Spleen (tissue), 11 donors: ENCODE results near the gene LIN7C. TPM values are rescaled to one million over a fixed set of nuclear protein-coding genes. Genes with fewer than 3 reads are reported as not detected.

ENCODE experiments used
- DNase-seq: peaks from one replicate; pipeline ENCODE4 v3.0.0-alpha.2; 2020
- H3K27ac ChIP-seq, 8 donors: fragments of 200-600 bp; sonication (generic) in 7 of 8; 1 replicate in 4 of 8; 2 replicates in 4 of 8; pipeline versions ENCODE4 v1.5.0 to v1.8.0; 2016 to 2021; ENCODE audit warnings: inconsistent platforms in 4 of 8, mild to moderate bottlenecking in 4 of 8, moderate library complexity in 1 of 8
- H3K27me3 ChIP-seq, 7 donors: fragments of 200-600 bp; sonication (generic) in 6 of 7; replicated peaks in 1 of 7; 1 replicate in 4 of 7; 2 replicates in 3 of 7; pipeline versions ENCODE4 v1.5.0 to v1.8.0; 2016 to 2021; ENCODE audit warnings: inconsistent platforms in 3 of 7, mild to moderate bottlenecking in 1 of 7
- H3K36me3 ChIP-seq, 6 donors: fragments of 200-600 bp; sonication (generic) in 5 of 6; 1 replicate in 4 of 6; 2 replicates in 2 of 6; pipeline versions ENCODE4 v1.5.0 to v1.8.0; 2016 to 2021; ENCODE audit warnings: inconsistent platforms in 2 of 6
- H3K4me1 ChIP-seq, 6 donors: fragments of 200-600 bp; sonication (generic) in 5 of 6; 1 replicate in 3 of 6; 2 replicates in 3 of 6; pipeline versions ENCODE4 v1.5.0 to v1.8.0; 2016 to 2021; ENCODE audit warnings: inconsistent platforms in 3 of 6
- H3K4me3 ChIP-seq, 8 donors: fragments of 200-600 bp; sonication (generic) in 7 of 8; 1 replicate in 4 of 8; 2 replicates in 4 of 8; pipeline versions ENCODE4 v1.5.0 to v1.8.0; 2016 to 2021; ENCODE audit warnings: inconsistent platforms in 4 of 8, mild to moderate bottlenecking in 4 of 8, moderate library complexity in 2 of 8
- H3K9me3 ChIP-seq, 8 donors: fragments of 200-600 bp; sonication (generic) in 7 of 8; 1 replicate in 4 of 8; 2 replicates in 4 of 8; pipeline versions ENCODE4 v1.5.0 to v1.8.0; 2016 to 2021; ENCODE audit warnings: inconsistent platforms in 4 of 8
- CTCF ChIP-seq, 11 experiments: fragments of 200-600 bp in 7 of 11; fragments of 450-650 bp in 4 of 11; sonication (generic) in 4 of 11; IDR thresholded peaks in 8 of 11; conservative IDR thresholded peaks in 3 of 11; 1 replicate in 7 of 11; 2 replicates in 4 of 11; pipeline versions ENCODE4 v1.4.0 to v1.8.0; 2016 to 2021; ENCODE audit warnings: antibody characterized with exemption in 11 of 11, inconsistent platforms in 4 of 11, mild to moderate bottlenecking in 1 of 11
- POLR2A ChIP-seq, 3 donors: fragments of 450-650 bp; IDR thresholded peaks; one replicate each; pipeline ENCODE4 v1.5.1; 2017; ENCODE audit warnings: antibody characterized with exemption in 3 of 3, mild to moderate bottlenecking in 1 of 3
- POLR2AphosphoS5 ChIP-seq, 3 donors: sonication (generic); formaldehyde crosslinking; IDR thresholded peaks; one replicate each; pipeline ENCODE4 v1.5.1; 2017; ENCODE audit warnings: antibody characterized with exemption in 3 of 3
- WGBS, 5 donors: extraction: QIAGEN DNeasy Blood & Tissue Kit in 3 of 5; methylation state at CpG; one replicate each; pipeline versions ENCODE4 v1.1.5 to v1.1.7; 2013 to 2018; 5-methylcytosine and 5-hydroxymethylcytosine counted together
- intact Hi-C: fragments of 100-400 bp; cut with DNase I; formaldehyde crosslinking; loops from one replicate; pipeline ENCODE4 v1.15.0; 2023; ENCODE audit warnings: low total_unique reads
- polyA plus RNA-seq, 3 donors: library from polyadenylated mRNA; stranded (reverse); fragments of 200-250 nt; gene quantifications; one replicate each; pipeline ENCODE4 v1.2.1, GENCODE V29; 2013
- total RNA-seq, 7 donors: library from RNA; depleted of rRNA in 3 of 7; stranded (reverse); fragments of >200 nt in 3 of 7; fragmentation: NEBNext Ultra II Directional in 4 of 7; extraction: Animal tissue kit (Norgen Biotek cat#: 25700) in 4 of 7; gene quantifications; one replicate each; pipeline versions ENCODE4 v1.1.0 to v1.2.1, GENCODE V29; 2016 to 2021
- donor health status: healthy with polysubstance abuse.
- donor health status: DM: no; HTN: no; CAD: no; lungs with moderate emphysema.
- donor health status: DM: no; HTN: no; CAD: no.
- donor health status: Bipolar disorder and iron deficiency.
- donor health status: healthy.
- donor health status: DM: no; HTN: no; CAD: no.
- donor health status: DM: yes; HTN: yes; CAD: no.

The LIN7C gene
- total and polyA plus RNA-seq, 10 donors, result 4.8 to 42.4 (median 30.5) TPM

- H3K36me3 ChIP-seq, result no peaks in the 10 kb centered on the region
- H3K4me1 ChIP-seq, result no peaks in the 10 kb centered on the region
- H3K4me3 ChIP-seq, result no peak overlapping the region
- TF ChIP-seq POLR2AphosphoS5 (IDR thresholded peaks at IDR 0.05) (no peak), POLR2A (IDR thresholded peaks at IDR 0.05) (no peak), CTCF (IDR thresholded peaks at IDR 0.05 in 8 of 11, conservative IDR thresholded peaks at IDR 0.05 in 3 of 11) (no peak)
- H3K27ac ChIP-seq, result no peak overlapping the region
- DNase-seq, result no peak
- H3K9me3 ChIP-seq, result no peaks in the 10 kb centered on the region
- no peaks in the 10 kb centered on the region for H3K27me3 ChIP-seq
- intact Hi-C loops, result no loop called here
- WGBS, 5 donors, result 80 to 97% (median 92%) methylated on average over 2 of the region's 2 CpGs
Observed at GRCh38 chr11:27541790-27542189, 35.2 kb upstream of the LIN7C start.

GRCh38 chr11:27540051-27540450 is 33.5 kb upstream of the LIN7C start:
- Histone ChIP-seq H3K36me3 (no peaks in the 10 kb centered on the region), H3K9me3 (no peaks in the 10 kb centered on the region), H3K4me3 (no peak overlapping the region), H3K27ac (no peak overlapping the region), H3K4me1 (no peaks in the 10 kb centered on the region), H3K27me3 (no peaks in the 10 kb centered on the region)
- TF ChIP-seq CTCF (IDR thresholded peaks at IDR 0.05 in 8 of 11, conservative IDR thresholded peaks at IDR 0.05 in 3 of 11) (no peak), POLR2AphosphoS5 (IDR thresholded peaks at IDR 0.05) (no peak), POLR2A (IDR thresholded peaks at IDR 0.05) (no peak)
- DNase-seq, result no peak
- intact Hi-C loops, result no loop called here

- H3K36me3 ChIP-seq, result no peaks in the 10 kb centered on the region
- TF ChIP-seq CTCF (IDR thresholded peaks at IDR 0.05 in 8 of 11, conservative IDR thresholded peaks at IDR 0.05 in 3 of 11) (no peak), POLR2AphosphoS5 (IDR thresholded peaks at IDR 0.05) (no peak), POLR2A (IDR thresholded peaks at IDR 0.05) (no peak)
- no peak for DNase-seq
- WGBS, 5 donors, result 94 to 98% (median 94%) methylated on average over 2 of the region's 2 CpGs
- no peaks in the 10 kb centered on the region for H3K27me3 ChIP-seq
- H3K27ac ChIP-seq, result no peak overlapping the region
- no peak overlapping the region for H3K4me3 ChIP-seq
- intact Hi-C loops, result no loop called here
- H3K9me3 ChIP-seq, result no peaks in the 10 kb centered on the region
- H3K4me1 ChIP-seq, result no peaks in the 10 kb centered on the region
Observed at GRCh38 chr11:27535103-27535502, 28.5 kb upstream of the LIN7C start.

- Histone ChIP-seq H3K4me3 (no peak overlapping the region), H3K4me1 (no peaks in the 10 kb centered on the region), H3K9me3 (no peaks in the 10 kb centered on the region), H3K27me3 (no peaks in the 10 kb centered on the region), H3K27ac (no peak overlapping the region), H3K36me3 (no peaks in the 10 kb centered on the region)
- TF ChIP-seq POLR2AphosphoS5 (IDR thresholded peaks at IDR 0.05), result no peak
- no peak for TF ChIP-seq POLR2A (IDR thresholded peaks at IDR 0.05)
- TF ChIP-seq CTCF (IDR thresholded peaks at IDR 0.05 in 8 of 11, conservative IDR thresholded peaks at IDR 0.05 in 3 of 11), result no peak
- intact Hi-C loops, result no loop called here
- 65 to 75% (median 70%) methylated on average over 4 of the region's 4 CpGs for WGBS, 5 donors
- DNase-seq, result no peak
Observed at GRCh38 chr11:27532652-27533325, 26.2 kb upstream of the LIN7C start.
